Tibial nerve (tissue), 4 donors: ENCODE measurements around the gene RAP1GAP2. TPM values are rescaled to one million over a fixed set of nuclear protein-coding genes. Genes with fewer than 3 reads are reported as not detected.
"Not testable (repeated sequence)": the region's sequence is repeated elsewhere in the genome, so short reads cannot be mapped to it uniquely, and the experiment has no call there.

ENCODE experiments used
- DNase-seq, 2 donors: peaks; one replicate each; pipeline ENCODE4 v3.0.0-alpha.2; 2019; ENCODE audit warnings: low spot score in 2 of 2
- H3K27ac ChIP-seq, 4 donors: fragments of 200-600 bp; sonication (generic) in 3 of 4; one replicate each; pipeline ENCODE4 v1.5.1; 2017 to 2019; ENCODE audit warnings: mild to moderate bottlenecking in 1 of 4
- H3K27me3 ChIP-seq, 2 donors: fragments of 200-600 bp; sonication (generic) in 1 of 2; one replicate each; pipeline versions ENCODE4 v1.5.1 to v1.6.0; 2017 to 2019
- H3K36me3 ChIP-seq, 3 donors: fragments of 200-600 bp; sonication (generic); one replicate each; pipeline ENCODE4 v1.5.1; 2018 to 2019
- H3K4me1 ChIP-seq, 4 donors: fragments of 200-600 bp; sonication (generic) in 3 of 4; one replicate each; pipeline ENCODE4 v1.5.1; 2017 to 2019
- H3K4me3 ChIP-seq, 4 donors: fragments of 200-600 bp; sonication (generic) in 3 of 4; one replicate each; pipeline ENCODE4 v1.5.1; 2017 to 2019; ENCODE audit warnings: mild to moderate bottlenecking in 1 of 4, moderate library complexity in 1 of 4
- H3K9me3 ChIP-seq, 4 donors: fragments of 200-600 bp; sonication (generic) in 3 of 4; one replicate each; pipeline ENCODE4 v1.5.1; 2017 to 2019
- CTCF ChIP-seq, 5 experiments: fragments of 200-600 bp in 3 of 5; fragments of 450-650 bp in 2 of 5; sonication (generic) in 3 of 5; IDR thresholded peaks; one replicate each; pipeline ENCODE4 v1.5.1; 2016 to 2019; ENCODE audit warnings: antibody characterized with exemption in 5 of 5, mild to moderate bottlenecking in 3 of 5, moderate library complexity in 2 of 5
- EP300 ChIP-seq, 2 donors: sonication (generic); formaldehyde crosslinking; IDR thresholded peaks; one replicate each; pipeline ENCODE4 v1.6.1; 2017; ENCODE audit warnings: antibody characterized with exemption in 2 of 2, mild to moderate bottlenecking in 1 of 2
- POLR2A ChIP-seq, 2 donors: fragments of 450-650 bp; IDR thresholded peaks; one replicate each; pipeline ENCODE4 v1.6.1; 2017; ENCODE audit warnings: antibody characterized with exemption in 2 of 2, mild to moderate bottlenecking in 2 of 2, moderate library complexity in 2 of 2
- WGBS, 2 donors: methylation state at CpG; one replicate each; pipeline ENCODE4 v1.1.5; 2018; 5-methylcytosine and 5-hydroxymethylcytosine counted together
- total RNA-seq, 4 donors: library from RNA; depleted of rRNA; stranded (reverse); fragments of >200 nt; gene quantifications; one replicate each; pipeline ENCODE4 v1.1.0, GENCODE V29; 2016

The RAP1GAP2 gene
- total RNA-seq, 4 donors from 2014 or later: 5.4 to 18.2 (median 11.9) TPM

DNA sequence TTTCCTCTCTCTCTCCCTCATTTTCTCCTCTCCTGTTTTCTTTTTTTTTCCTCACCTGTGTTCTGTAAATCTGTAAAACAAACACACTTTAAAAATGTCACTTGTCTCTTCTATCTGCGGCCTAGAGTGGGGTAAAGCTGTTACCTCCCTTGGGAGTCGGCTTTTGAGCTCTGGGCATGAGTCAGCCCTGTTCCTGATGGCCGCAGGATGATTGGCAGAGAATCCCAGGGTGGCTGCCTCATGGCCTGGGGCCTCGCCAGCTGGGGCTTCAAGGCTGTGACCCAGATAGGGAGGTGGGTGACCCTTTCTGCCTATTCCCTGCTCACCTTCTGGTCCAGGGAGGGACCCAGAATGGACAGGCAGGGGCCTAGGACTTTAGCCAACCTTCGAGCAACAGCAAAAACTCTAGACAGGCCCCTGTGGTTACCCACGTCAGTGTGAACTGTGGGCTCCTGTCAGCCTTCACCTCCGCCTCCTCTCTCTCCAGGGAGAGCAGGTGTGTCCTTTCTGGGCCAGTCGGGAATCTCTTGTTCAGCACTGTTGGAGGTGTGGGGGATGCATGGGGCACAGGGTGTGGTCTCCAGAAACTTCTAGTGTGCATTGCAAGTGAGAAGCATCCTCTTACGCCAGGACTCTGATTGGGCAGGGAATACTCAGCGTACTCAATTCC lies 87.4 kb downstream of the RAP1GAP2 start:
- Histone ChIP-seq H3K27me3 (no peaks in the 10 kb centered on the region), H3K4me3 (no peak overlapping the region), H3K4me1 (no peaks in the 10 kb centered on the region), H3K27ac (no peak overlapping the region), H3K36me3 (no peaks in the 10 kb centered on the region), H3K9me3 (no peaks in the 10 kb centered on the region)
- TF ChIP-seq CTCF (IDR thresholded peaks at IDR 0.05) (no peak), POLR2A (IDR thresholded peaks at IDR 0.05) (no peak), EP300 (IDR thresholded peaks at IDR 0.05) (no peak)
- 62 to 74% methylated on average over 10 of the region's 10 CpGs for WGBS, 2 donors
- DNase-seq: no peak

- Histone ChIP-seq H3K36me3 (no peaks in the 10 kb centered on the region), H3K27me3 (no peaks in the 10 kb centered on the region), H3K9me3 (no peaks in the 10 kb centered on the region), H3K4me1 (no peaks in the 10 kb centered on the region), H3K4me3 (no peak overlapping the region), H3K27ac (no peak overlapping the region)
- 78 to 86% methylated on average over 9 of the region's 9 CpGs for WGBS, 2 donors
- no peak for DNase-seq
- TF ChIP-seq CTCF (IDR thresholded peaks at IDR 0.05): no peak
- no peak for TF ChIP-seq POLR2A (IDR thresholded peaks at IDR 0.05)
- no peak for TF ChIP-seq EP300 (IDR thresholded peaks at IDR 0.05)
These were observed 89.5 kb downstream of the RAP1GAP2 start for GRCh38 chr17:2885733-2886132.

DNA sequence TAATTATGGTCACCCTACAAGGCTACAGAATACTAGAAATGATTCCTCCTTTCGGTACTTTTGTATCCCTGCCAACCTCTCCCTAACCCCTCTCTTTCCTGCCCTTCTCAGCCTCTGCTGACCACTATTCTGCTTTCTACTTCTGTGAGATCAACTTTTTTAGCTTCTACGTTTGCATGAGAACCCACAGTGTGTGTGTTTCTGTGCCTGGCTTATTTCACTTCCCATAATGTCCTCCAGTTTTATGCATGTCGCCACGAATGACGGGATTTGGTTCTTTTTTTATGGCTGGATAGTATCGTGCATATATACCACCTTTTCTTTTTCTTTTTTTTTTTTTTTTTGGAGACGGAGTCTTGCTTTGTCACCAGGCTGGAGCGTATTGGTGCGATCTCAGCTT lies 92.1 kb downstream of the RAP1GAP2 start:
- Histone ChIP-seq H3K4me1 (no peaks in the 10 kb centered on the region), H3K27me3 (no peaks in the 10 kb centered on the region), H3K27ac (no peak overlapping the region), H3K4me3 (no peak overlapping the region), H3K36me3 (no peaks in the 10 kb centered on the region), H3K9me3 (no peaks in the 10 kb centered on the region)
- WGBS, 2 donors: 80 to 86% methylated on average over 9 of the region's 9 CpGs
- DNase-seq: no peak
- TF ChIP-seq CTCF (IDR thresholded peaks at IDR 0.05) (no peak), POLR2A (IDR thresholded peaks at IDR 0.05) (no peak), EP300 (IDR thresholded peaks at IDR 0.05) (no peak)

DNA sequence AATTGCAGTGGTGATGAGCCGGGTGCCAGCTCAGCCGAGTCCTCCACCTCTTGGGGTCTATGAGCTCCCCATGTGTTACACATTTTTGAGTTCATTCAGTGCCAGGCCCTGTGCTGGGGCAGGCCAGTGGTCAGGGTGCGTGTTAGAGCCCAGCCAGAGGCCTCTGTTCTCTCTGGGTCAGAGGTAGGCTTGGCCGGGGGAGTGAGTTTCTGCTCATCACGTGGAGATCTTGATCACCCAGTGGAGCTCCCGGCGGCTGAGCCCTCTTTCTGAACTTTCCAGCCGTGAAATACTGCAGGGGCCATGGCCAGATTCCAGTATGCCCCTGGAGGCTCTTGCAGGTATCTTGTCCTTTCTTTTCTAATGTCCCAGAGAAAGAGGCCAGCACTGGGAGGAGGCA lies 93.0 kb downstream of the RAP1GAP2 start:
- no peak overlapping the region for H3K27ac ChIP-seq

DNA sequence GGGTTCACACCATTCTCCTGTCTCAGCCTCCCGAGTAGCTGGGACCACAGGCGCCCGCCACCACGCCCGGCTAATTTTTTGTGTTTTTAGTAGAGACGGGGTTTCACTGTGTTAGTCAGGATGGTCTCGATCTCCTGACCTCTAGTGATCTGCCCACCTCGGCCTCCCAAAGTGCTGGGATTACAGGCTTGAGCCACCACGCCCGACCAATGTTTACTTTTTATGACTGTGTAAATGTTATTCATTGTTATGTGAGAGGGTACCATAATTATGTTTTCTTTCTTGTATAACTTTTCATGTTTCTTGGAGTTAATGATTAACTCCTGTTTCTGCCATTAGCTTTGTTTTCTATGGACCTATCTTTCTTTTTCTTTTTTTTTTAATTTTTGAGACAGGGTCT lies 94.5 kb downstream of the RAP1GAP2 start:
- WGBS, 2 donors: 71 to 88% methylated on average over 10 of the region's 10 CpGs

More for the DNA sequence above, 93.0 kb downstream of the RAP1GAP2 start:
- no peaks in the 10 kb centered on the region for H3K36me3 ChIP-seq
- no peak for TF ChIP-seq CTCF (IDR thresholded peaks at IDR 0.05)
- TF ChIP-seq EP300 (IDR thresholded peaks at IDR 0.05): no peak
- TF ChIP-seq POLR2A (IDR thresholded peaks at IDR 0.05): no peak
- no peaks in the 10 kb centered on the region for H3K9me3 ChIP-seq
- no peak overlapping the region for H3K4me3 ChIP-seq
- 63 to 68% methylated on average over 8 of the region's 8 CpGs for WGBS, 2 donors
- H3K27me3 ChIP-seq: no peaks in the 10 kb centered on the region
- DNase-seq: no peak
- no peaks in the 10 kb centered on the region for H3K4me1 ChIP-seq

More for the DNA sequence above, 94.5 kb downstream of the RAP1GAP2 start:
- not testable (repeated sequence) for H3K9me3 ChIP-seq, H3K4me1 ChIP-seq, H3K36me3 ChIP-seq, H3K4me3 ChIP-seq, H3K27ac ChIP-seq, H3K27me3 ChIP-seq, DNase-seq
